SK-N-SH (cell line): Measurements from ENCODE around the gene DNAAF9. TPM values are rescaled to one million over a fixed set of nuclear protein-coding genes. Genes with fewer than 3 reads are reported as not detected.

ENCODE experiments used
- CTCF ChIA-PET: fragments of 300-600, 350-600 bp; formaldehyde crosslinking; extraction: SDS; loops from one replicate; lab custom pipeline; 2021; lab: Yijun Ruan, JAX
- POLR2A ChIA-PET: fragments of 350-600 bp; sonication (Branson Sonifier 250); formaldehyde crosslinking; extraction: SDS; loops from one replicate; lab custom pipeline; 2020; ENCODE audit warnings: antibody characterized with exemption, inconsistent platforms; lab: Yijun Ruan, JAX
- DNase-seq: peaks from one replicate; pipeline ENCODE4 v3.0.0; 2012
- H2AFZ ChIP-seq: fragments of 200-600 bp; sonication (generic); 2 replicates; pipeline ENCODE4 v1.8.1; 2016; ENCODE audit warnings: antibody characterized with exemption, mild to moderate bottlenecking, low read depth
- H3F3A ChIP-seq: fragments of 200-600 bp; sonication (generic); replicated peaks from 2 replicates; pipeline ENCODE3; 2016; ENCODE audit warnings: antibody characterized with exemption, mild to moderate bottlenecking; ENCODE audit not compliant: insufficient read depth
- H3K27ac ChIP-seq, 2 experiments: fragments of 200-500 bp in 1 of 2; fragments of 200-600 bp in 1 of 2; sonication (Bioruptor generic) in 1 of 2; sonication (generic), shearing (Covaris generic) in 1 of 2; 2 replicates each; pipeline versions ENCODE4 v1.5.1 to v1.6.1; 2014 to 2016; ENCODE audit warnings: low read depth in 2 of 2, inconsistent platforms in 1 of 2, low read length in 1 of 2, mild to moderate bottlenecking in 1 of 2, mixed read lengths in 1 of 2
- H3K27me3 ChIP-seq: fragments of 200-600 bp; sonication (generic), shearing (Covaris generic); 2 replicates; pipeline ENCODE4 v1.6.1; 2016; ENCODE audit warnings: mixed run types; ENCODE audit not compliant: insufficient read depth
- H3K36me3 ChIP-seq, 2 experiments: fragments of 200-500 bp in 1 of 2; fragments of 200-600 bp in 1 of 2; sonication (Bioruptor generic) in 1 of 2; sonication (generic) in 1 of 2; replicated peaks in 1 of 2; 2 replicates each; pipeline versions ENCODE3 to v1.5.1; 2014 to 2016; ENCODE audit warnings: low read length in 1 of 2, mild to moderate bottlenecking in 1 of 2; ENCODE audit not compliant: insufficient read depth in 2 of 2, control insufficient read depth in 1 of 2
- H3K4me1 ChIP-seq, 2 experiments: fragments of 200-500 bp in 1 of 2; fragments of 200-600 bp in 1 of 2; sonication (Bioruptor generic) in 1 of 2; sonication (generic), shearing (Covaris generic) in 1 of 2; 2 replicates each; pipeline versions ENCODE4 v1.5.1 to v1.6.1; 2014 to 2016; ENCODE audit warnings: low read depth in 1 of 2, low read length in 1 of 2, mixed run types in 1 of 2; ENCODE audit not compliant: insufficient read depth in 2 of 2, control insufficient read depth in 1 of 2
- H3K4me2 ChIP-seq: fragments of 200-600 bp; sonication (generic), shearing (Covaris generic); 2 replicates; pipeline ENCODE4 v1.6.1; 2017; ENCODE audit warnings: mixed run types
- H3K4me3 ChIP-seq, 2 experiments: fragments of 200-500 bp in 1 of 2; fragments of 200-600 bp in 1 of 2; sonication (Bioruptor generic) in 1 of 2; sonication (generic), shearing (Covaris generic) in 1 of 2; 2 replicates each; pipeline versions ENCODE4 v1.5.1 to v1.8.1; 2014 to 2016; ENCODE audit warnings: low read depth in 2 of 2, inconsistent platforms in 1 of 2, low read length in 1 of 2, mild to moderate bottlenecking in 1 of 2, mixed read lengths in 1 of 2, moderate library complexity in 1 of 2
- H3K79me2 ChIP-seq: fragments of 200-600 bp; sonication (generic); 2 replicates; pipeline ENCODE4 v1.8.1; 2017; ENCODE audit warnings: mild to moderate bottlenecking; ENCODE audit not compliant: insufficient read depth
- H3K9ac ChIP-seq: fragments of 200-600 bp; sonication (generic); 2 replicates; pipeline ENCODE4 v1.6.1; 2017; ENCODE audit warnings: mixed run types
- H3K9me2 ChIP-seq: fragments of 200-600 bp; sonication (generic); 2 replicates; pipeline ENCODE4 v1.6.1; 2017; ENCODE audit warnings: mixed run types
- H3K9me3 ChIP-seq: fragments of 200-600 bp; sonication (generic); 2 replicates; pipeline ENCODE4 v1.6.1; 2017; ENCODE audit warnings: mixed run types, mild to moderate bottlenecking, moderate library complexity
- H4K20me1 ChIP-seq: fragments of 200-600 bp; sonication (generic); 2 replicates; pipeline ENCODE4 v1.6.1; 2017; ENCODE audit warnings: mild to moderate bottlenecking, mixed run types; ENCODE audit not compliant: insufficient read depth
- CTCF ChIP-seq: fragments of 200-600 bp; sonication (generic); IDR thresholded peaks from 2 replicates; pipeline ENCODE4 v1.6.1; 2017; ENCODE audit warnings: antibody characterized with exemption, mild to moderate bottlenecking, moderate library complexity
- EP300 ChIP-seq, 2 experiments: IDR thresholded peaks; 2 replicates each; pipeline versions ENCODE4 v1.4.0 to v1.6.1; 2012; ENCODE audit warnings: borderline replicate concordance in 1 of 2, low read depth in 1 of 2, low read length in 1 of 2
- GABPA ChIP-seq: IDR thresholded peaks from 2 replicates; pipeline ENCODE4 v1.4.0; 2012; ENCODE audit warnings: low read depth, mild to moderate bottlenecking
- IRF3 ChIP-seq: fragments of 150-350 bp; IDR thresholded peaks from 2 replicates; pipeline ENCODE4 v1.6.1; 2016; ENCODE audit warnings: mild to moderate bottlenecking, low read depth, low read length
- JUND ChIP-seq: IDR thresholded peaks from 2 replicates; pipeline ENCODE4 v1.4.0; 2012
- MAX ChIP-seq: IDR thresholded peaks from 2 replicates; pipeline ENCODE4 v1.4.0; 2012; ENCODE audit warnings: low read depth
- NRF1 ChIP-seq: IDR thresholded peaks from 2 replicates; pipeline ENCODE4 v1.6.1; 2012; ENCODE audit warnings: low read depth, mild to moderate bottlenecking, low read length
- POLR2AphosphoS5 ChIP-seq: IDR thresholded peaks from 2 replicates; pipeline ENCODE4 v1.6.1; 2012; ENCODE audit warnings: low read depth, low read length
- RCOR1 ChIP-seq: fragments of 150-350 bp; IDR thresholded peaks from 2 replicates; pipeline ENCODE4 v1.6.1; 2017; ENCODE audit warnings: antibody characterized with exemption, low read length
- RFX5 ChIP-seq: IDR thresholded peaks from 2 replicates; pipeline ENCODE4 v1.6.1; 2012; ENCODE audit warnings: mild to moderate bottlenecking, improper control_type of control experiment, low read length
- SMC3 ChIP-seq: IDR thresholded peaks from 2 replicates; pipeline ENCODE4 v1.6.1; 2012; ENCODE audit warnings: low read depth, low read length, improper control_type of control experiment
- USF1 ChIP-seq: IDR thresholded peaks from 2 replicates; pipeline ENCODE4 v1.4.0; 2012; ENCODE audit warnings: low read depth, borderline replicate concordance
- YY1 ChIP-seq: IDR thresholded peaks from 2 replicates; pipeline ENCODE4 v1.4.0; 2012; ENCODE audit warnings: low read depth, mild to moderate bottlenecking
- ZBTB33 ChIP-seq: IDR thresholded peaks from 2 replicates; pipeline ENCODE4 v1.4.0; 2012; ENCODE audit warnings: low read depth, borderline replicate concordance
- WGBS: methylation state at CpG from one replicate; pipeline ENCODE4 v1.1.6; 2017; ENCODE audit warnings: low lambda C conversion rate; 5-methylcytosine and 5-hydroxymethylcytosine counted together
- polyA plus RNA-seq, 3 experiments: library from polyadenylated mRNA; depleted of rRNA; stranded (reverse); fragments of >200 nt; gene quantifications; 2 replicates each; pipeline ENCODE4 v1.2.3, GENCODE V29; 2012

DNAAF9 gene
- polyA plus RNA-seq, 1 of the 3 experiments (the other 2 are of a cell fraction): 5.5 TPM

- H3K36me3 ChIP-seq: no peaks in the 10 kb centered on the region
- H3K9me3 ChIP-seq: no peaks in the 10 kb centered on the region
- CTCF ChIA-PET: no interaction called here
- no peaks in the 10 kb centered on the region for H3K4me1 ChIP-seq
- 21% methylated on average over 2 of the region's 2 CpGs for WGBS
- no peak for TF ChIP-seq IRF3
- TF ChIP-seq EP300 (IDR thresholded peaks at IDR 0.05; ENCODE audit: borderline replicate concordance in 1 of 2, low read depth in 1 of 2, low read length in 1 of 2): no peak
- TF ChIP-seq MAX: no peak
- no peak for TF ChIP-seq CTCF
- TF ChIP-seq, all 33 proteins: peak for 0
- no peak overlapping the region for H3K27ac ChIP-seq
- no peaks in the 10 kb centered on the region for H3K79me2 ChIP-seq
- H3K4me2 ChIP-seq: no peak overlapping the region
- H3K9ac ChIP-seq: no peak overlapping the region
- POLR2A ChIA-PET: no interaction called here
- no peaks in the 10 kb centered on the region; the same call in 1 of the 2 replicates for H3K27me3 ChIP-seq
- no peak for DNase-seq
- no peaks in the 10 kb centered on the region for H3K9me2 ChIP-seq
- no peak overlapping the region for H2AFZ ChIP-seq
- H3K4me3 ChIP-seq: no peak overlapping the region
- no peaks in the 10 kb centered on the region for H4K20me1 ChIP-seq
- peaks cover 2% of the 10 kb centered on the region for H3F3A ChIP-seq
Measured at GRCh38 chr20:3414122-3414521, 6.7 kb upstream of the DNAAF9 start.

- H4K20me1 ChIP-seq: no peaks in the 10 kb centered on the region
- H3K4me3 ChIP-seq: no peak overlapping the region
- no peak overlapping the region for H3K27ac ChIP-seq
- DNase-seq: no peak
- CTCF ChIA-PET: no interaction called here
- peaks cover 4% of the 10 kb centered on the region for H3F3A ChIP-seq
- no peaks in the 10 kb centered on the region for H3K79me2 ChIP-seq
- H3K9ac ChIP-seq: no peak overlapping the region
- POLR2A ChIA-PET: no interaction called here
- no peaks in the 10 kb centered on the region for H3K9me3 ChIP-seq
- no peaks in the 10 kb centered on the region for H3K9me2 ChIP-seq
- no peaks in the 10 kb centered on the region; the same call in 1 of the 2 replicates for H3K27me3 ChIP-seq
- TF ChIP-seq MAX (no peak), POLR2AphosphoS5 (no peak), ZBTB33 (no peak), EP300 (IDR thresholded peaks at IDR 0.05; ENCODE audit: borderline replicate concordance in 1 of 2, low read depth in 1 of 2, low read length in 1 of 2) (no peak), NRF1 (no peak), RFX5 (no peak), GABPA (no peak), USF1 (no peak), SMC3 (no peak), RCOR1 (no peak), IRF3 (no peak), YY1 (no peak), JUND (no peak)
- no peaks in the 10 kb centered on the region for H3K36me3 ChIP-seq
- 47% methylated on average over 4 of the region's 4 CpGs for WGBS
- no peak overlapping the region for H3K4me2 ChIP-seq
- H3K4me1 ChIP-seq: no peaks in the 10 kb centered on the region
- no peak overlapping the region for H2AFZ ChIP-seq
Measured at GRCh38 chr20:3413393-3413889, 6.0 kb upstream of the DNAAF9 start.
